Caco-2 (cell line): Measurements from ENCODE around the gene FAM181B. TPM values are rescaled to one million over a fixed set of nuclear protein-coding genes. Genes with fewer than 3 reads are reported as not detected.

Experiments
- BruUV-seq: library from RNA; stranded (reverse); fragments of 400-500 nt; replicated peaks from 2 replicates; lab custom pipeline; 2021; lab: Mats Ljungman, UMichigan
- CTCF ChIA-PET: fragments of 300-600 bp; sonication (Branson Sonifier 250); formaldehyde crosslinking; loops from one replicate; lab custom pipeline; 2022; ENCODE audit warnings: antibody characterized with exemption; lab: Charles Lee
- POLR2A ChIA-PET: fragments of 300-600 bp; sonication (Branson Sonifier 250); formaldehyde crosslinking; loops from one replicate; lab custom pipeline; 2022; ENCODE audit warnings: antibody characterized with exemption; lab: Charles Lee
- DNase-seq, 2 experiments: peaks; one replicate each; pipeline versions ENCODE4 v3.0.0 to v3.0.0-alpha.2; 2020 to 2022
- H3K27me3 ChIP-seq: replicated peaks from 2 replicates; pipeline ENCODE4 v1.6.0; 2011; ENCODE audit warnings: low read length; ENCODE audit not compliant: control insufficient read depth, insufficient read depth
- H3K36me3 ChIP-seq: 2 replicates; pipeline ENCODE4 v1.5.1; 2011; ENCODE audit warnings: low read length; ENCODE audit not compliant: control insufficient read depth, insufficient read depth
- H3K4me1 ChIP-seq: fragments of 250-450 bp; sonication (Bioruptor Pico); 2 replicates; pipeline ENCODE4 v1.5.1; 2020; ENCODE audit warnings: mild to moderate bottlenecking
- H3K4me3 ChIP-seq: 2 replicates; pipeline ENCODE4 v1.5.1; 2011; ENCODE audit warnings: low read depth, mild to moderate bottlenecking, control low read depth, low read length
- H3K9me3 ChIP-seq: fragments of 250-450 bp; sonication (Bioruptor Pico); 2 replicates; pipeline ENCODE4 v1.5.1; 2020; ENCODE audit warnings: mild to moderate bottlenecking, moderate library complexity
- H3K27ac Mint-ChIP-seq: one replicate; pipeline ENCODE4 v1.8.0; 2022; ENCODE audit warnings: mixed read lengths; ENCODE audit not compliant: unreplicated experiment
- H3K27me3 Mint-ChIP-seq: one replicate; pipeline ENCODE4 v1.8.0; 2022; ENCODE audit warnings: mixed read lengths; ENCODE audit not compliant: insufficient read depth, unreplicated experiment
- H3K36me3 Mint-ChIP-seq: one replicate; pipeline ENCODE4 v1.8.0; 2022; ENCODE audit warnings: mild to moderate bottlenecking, mixed read lengths; ENCODE audit not compliant: insufficient read depth, unreplicated experiment
- H3K4me1 Mint-ChIP-seq: one replicate; pipeline ENCODE4 v1.8.0; 2022; ENCODE audit warnings: low read depth, mixed read lengths; ENCODE audit not compliant: unreplicated experiment
- H3K4me3 Mint-ChIP-seq: one replicate; pipeline ENCODE4 v1.8.0; 2022; ENCODE audit warnings: mild to moderate bottlenecking, moderate library complexity, mixed read lengths; ENCODE audit not compliant: unreplicated experiment
- H3K9me3 Mint-ChIP-seq: one replicate; pipeline ENCODE4 v1.8.0; 2022; ENCODE audit warnings: mixed read lengths; ENCODE audit not compliant: unreplicated experiment
- intact Hi-C: fragments of 100-400 bp; cut with micrococcal nuclease; formaldehyde crosslinking; loops from one replicate; pipeline ENCODE4 v1.10.0; 2022; ENCODE audit not compliant: unreplicated experiment
- total RNA-seq: library from RNA; stranded (reverse); gene quantifications from 2 replicates; pipeline ENCODE4 v1.2.3, GENCODE V29; 2022
- TF ChIP-seq, protein P1 (sequence below), 2 experiments: fragments of 200-600 bp in 1 of 2; IDR thresholded peaks; 1 replicate in 1 of 2; 2 replicates in 1 of 2; pipeline versions ENCODE4 v1.5.1 to v1.8.0; 2011 to 2022; ENCODE audit warnings: antibody characterized with exemption in 1 of 2, control low read depth in 1 of 2, inconsistent platforms in 1 of 2, low read depth in 1 of 2, low read length in 1 of 2, mild to moderate bottlenecking in 1 of 2, moderate library complexity in 1 of 2; ENCODE audit not compliant: insufficient read depth in 1 of 2, severe bottlenecking in 1 of 2, unreplicated experiment in 1 of 2

Gene FAM181B
- total RNA-seq, 1 experiment from 2014 or later, result not detected

DNA sequence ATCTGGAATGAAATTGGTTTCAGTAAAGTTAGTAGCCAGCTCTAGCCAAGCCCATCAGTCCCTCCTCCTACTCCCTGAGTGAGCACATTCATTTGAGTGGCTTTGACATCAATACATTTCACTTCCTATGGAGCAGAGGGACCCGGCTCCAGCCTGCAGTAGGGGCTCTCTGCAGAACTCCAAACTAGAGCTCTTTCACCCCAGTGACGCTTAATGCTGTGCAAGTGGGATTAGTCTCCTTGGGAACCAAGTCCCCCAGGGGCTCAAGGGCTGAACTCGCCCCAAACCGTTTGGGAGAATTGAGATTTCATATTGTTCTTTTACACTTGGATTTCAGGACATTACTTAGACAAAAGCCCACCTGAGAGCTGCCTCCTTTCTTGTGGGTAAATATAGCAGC, 4.4 kb upstream of the FAM181B start:
- Histone ChIP-seq H3K36me3 (no peaks in the 10 kb centered on the region), H3K27me3 (peaks cover 3% of the 10 kb centered on the region; the same call in 1 of the 2 replicates), H3K4me1 (peaks cover 8% of the 10 kb centered on the region; the same call in 1 of the 2 replicates), H3K4me3 (no peak overlapping the region), H3K9me3 (no peaks in the 10 kb centered on the region)
- intact Hi-C loops, result no loop called here
- Mint-ChIP-seq H3K4me3 (no peak overlapping the region), H3K27me3 (peaks cover 54% of the 10 kb centered on the region), H3K4me1 (no peaks in the 10 kb centered on the region), H3K36me3 (no peaks in the 10 kb centered on the region), H3K9me3 (no peaks in the 10 kb centered on the region), H3K27ac (no peak overlapping the region)
- no TSS peak for BruUV-seq
- CTCF ChIA-PET, result no interaction called here
- POLR2A ChIA-PET, result no interaction called here
- DNase-seq, result no peak
- TF ChIP-seq, protein P1, sequence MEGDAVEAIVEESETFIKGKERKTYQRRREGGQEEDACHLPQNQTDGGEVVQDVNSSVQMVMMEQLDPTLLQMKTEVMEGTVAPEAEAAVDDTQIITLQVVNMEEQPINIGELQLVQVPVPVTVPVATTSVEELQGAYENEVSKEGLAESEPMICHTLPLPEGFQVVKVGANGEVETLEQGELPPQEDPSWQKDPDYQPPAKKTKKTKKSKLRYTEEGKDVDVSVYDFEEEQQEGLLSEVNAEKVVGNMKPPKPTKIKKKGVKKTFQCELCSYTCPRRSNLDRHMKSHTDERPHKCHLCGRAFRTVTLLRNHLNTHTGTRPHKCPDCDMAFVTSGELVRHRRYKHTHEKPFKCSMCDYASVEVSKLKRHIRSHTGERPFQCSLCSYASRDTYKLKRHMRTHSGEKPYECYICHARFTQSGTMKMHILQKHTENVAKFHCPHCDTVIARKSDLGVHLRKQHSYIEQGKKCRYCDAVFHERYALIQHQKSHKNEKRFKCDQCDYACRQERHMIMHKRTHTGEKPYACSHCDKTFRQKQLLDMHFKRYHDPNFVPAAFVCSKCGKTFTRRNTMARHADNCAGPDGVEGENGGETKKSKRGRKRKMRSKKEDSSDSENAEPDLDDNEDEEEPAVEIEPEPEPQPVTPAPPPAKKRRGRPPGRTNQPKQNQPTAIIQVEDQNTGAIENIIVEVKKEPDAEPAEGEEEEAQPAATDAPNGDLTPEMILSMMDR (IDR thresholded peaks at IDR 0.05; ENCODE audit: insufficient read depth in 1 of 2, low read depth in 1 of 2, low read length in 1 of 2, severe bottlenecking in 1 of 2, unreplicated experiment in 1 of 2), result no peak

- intact Hi-C loops, result no loop called here
- Histone ChIP-seq H3K27me3 (peaks cover 7% of the 10 kb centered on the region), H3K36me3 (no peaks in the 10 kb centered on the region), H3K9me3 (no peaks in the 10 kb centered on the region), H3K4me3 (peak overlapping the region; percentile 51), H3K4me1 (peaks cover 13% of the 10 kb centered on the region; the same call in 1 of the 2 replicates)
- no peaks in the 10 kb centered on the region for H3K9me3 Mint-ChIP-seq
- H3K36me3 Mint-ChIP-seq, result no peaks in the 10 kb centered on the region
- POLR2A ChIA-PET, result interaction anchor here (0.8 kb wide), 1 partner anchor 166 kb away, joined by 3 read pairs; the partner anchor contains the start of gene PRCP
- CTCF ChIA-PET, result interaction anchor here (0.6 to 1.9 kb wide), 5 partner anchors 16 to 599 kb away, joined by 3 to 12 read pairs (median 7); no protein-coding TSS in a partner anchor
- DNase-seq, result no peak
- TF ChIP-seq, protein P1 (IDR thresholded peaks at IDR 0.05; ENCODE audit: insufficient read depth in 1 of 2, low read depth in 1 of 2, low read length in 1 of 2, severe bottlenecking in 1 of 2, unreplicated experiment in 1 of 2), result no peak
- H3K4me3 Mint-ChIP-seq, result peak overlapping the region; percentile 73
- no peak overlapping the region for H3K27ac Mint-ChIP-seq
- BruUV-seq, result no TSS peak
- H3K27me3 Mint-ChIP-seq, result peaks cover 50% of the 10 kb centered on the region
- no peaks in the 10 kb centered on the region for H3K4me1 Mint-ChIP-seq
Measured at GRCh38 chr11:82734120-82734479, 436 bp upstream of the FAM181B start.

DNA sequence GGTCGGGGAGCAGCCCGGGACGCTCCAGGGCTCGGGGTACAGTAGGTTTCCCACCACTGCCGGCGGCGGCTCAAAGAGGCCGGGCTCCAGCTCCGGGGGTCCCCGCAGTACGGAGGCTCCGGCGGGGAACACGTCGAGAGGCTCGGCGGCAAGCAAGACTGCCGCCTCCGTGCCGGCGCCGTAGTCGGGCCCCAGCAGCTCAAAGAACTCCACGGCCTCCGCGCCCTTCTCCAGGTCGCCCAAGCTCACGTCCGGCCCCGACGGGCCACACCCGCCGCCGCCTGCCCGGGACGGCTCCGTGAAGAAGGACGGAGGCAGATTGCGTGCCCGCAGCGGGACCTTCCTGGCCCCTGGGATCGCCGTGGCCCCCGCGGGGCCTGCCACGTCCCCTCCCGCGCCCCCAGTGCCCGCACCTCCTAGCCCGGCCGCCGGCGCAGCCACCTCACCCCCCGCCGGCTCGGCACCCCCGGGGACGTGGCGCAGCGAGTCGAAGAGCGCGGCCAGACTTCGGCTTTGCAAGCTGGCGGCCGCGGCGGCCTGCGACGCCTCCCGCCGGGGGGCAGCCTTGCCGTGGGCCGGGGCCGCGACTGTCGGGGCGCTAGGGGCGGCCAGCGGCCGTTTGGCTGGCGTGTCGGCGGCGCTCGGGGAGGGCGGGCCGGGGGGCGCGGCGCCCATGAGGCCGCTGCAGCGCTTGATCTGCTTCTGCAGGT, 775 bp downstream of the FAM181B start:
- intact Hi-C loops, result loop anchor here (1.0 kb wide), 2 partner anchors 15 to 167 kb away; partner anchors contain the start of gene PRCP
- Mint-ChIP-seq H3K4me3 (peak overlapping the region; percentile 73), H3K27me3 (peaks cover 51% of the 10 kb centered on the region), H3K9me3 (no peaks in the 10 kb centered on the region), H3K4me1 (no peaks in the 10 kb centered on the region), H3K27ac (no peak overlapping the region), H3K36me3 (no peaks in the 10 kb centered on the region)
- no peak for DNase-seq
- Histone ChIP-seq H3K9me3 (no peaks in the 10 kb centered on the region), H3K4me3 (peak overlapping the region; percentile 51), H3K4me1 (peaks cover 13% of the 10 kb centered on the region; the same call in 1 of the 2 replicates), H3K36me3 (no peaks in the 10 kb centered on the region), H3K27me3 (peaks cover 7% of the 10 kb centered on the region)
- POLR2A ChIA-PET, result interaction anchor here (0.7 kb wide), 1 partner anchor 10 kb away, joined by 3 read pairs; no protein-coding TSS in a partner anchor
- BruUV-seq, result no TSS peak
- CTCF ChIA-PET, result interaction anchor here (1.0 to 1.9 kb wide), 4 partner anchors 15 to 130 kb away, joined by 3 to 7 read pairs (median 6); no protein-coding TSS in a partner anchor
- TF ChIP-seq, protein P1 (IDR thresholded peaks at IDR 0.05; ENCODE audit: insufficient read depth in 1 of 2, low read depth in 1 of 2, low read length in 1 of 2, severe bottlenecking in 1 of 2, unreplicated experiment in 1 of 2), result no peak
